Mesothelial cell of epicardium (in vitro differentiated cells): Measurements from ENCODE around the gene WDR70. TPM values are rescaled to one million over a fixed set of nuclear protein-coding genes. Genes with fewer than 3 reads are reported as not detected.

ENCODE experiments used
- DNase-seq, 2 experiments: peaks; one replicate each; pipeline ENCODE4 v3.0.0; 2021; ENCODE audit warnings: low spot score in 2 of 2; ENCODE audit not compliant: unreplicated experiment in 2 of 2
- H3K27ac Mint-ChIP-seq: 2 replicates; pipeline ENCODE4 v1.8.0; 2021; ENCODE audit warnings: mixed read lengths
- H3K27me3 Mint-ChIP-seq: 2 replicates; pipeline ENCODE4 v1.8.0; 2021; ENCODE audit warnings: low read depth, mixed read lengths
- H3K36me3 Mint-ChIP-seq: 2 replicates; pipeline ENCODE4 v1.8.0; 2021; ENCODE audit warnings: mixed read lengths
- H3K4me1 Mint-ChIP-seq: 2 replicates; pipeline ENCODE4 v1.8.0; 2021; ENCODE audit warnings: mixed read lengths
- H3K4me3 Mint-ChIP-seq: 2 replicates; pipeline ENCODE4 v1.8.0; 2021; ENCODE audit warnings: mild to moderate bottlenecking, moderate library complexity, mixed read lengths
- H3K9me3 Mint-ChIP-seq: 2 replicates; pipeline ENCODE4 v1.8.0; 2021; ENCODE audit warnings: mixed read lengths
- CTCF ChIP-seq: fragments of 200-600 bp; sonication (generic); IDR thresholded peaks from one replicate; pipeline ENCODE4 v1.5.0; 2021; ENCODE audit warnings: antibody characterized with exemption; ENCODE audit not compliant: unreplicated experiment
- total RNA-seq: library from RNA; stranded (reverse); gene quantifications from 3 replicates; pipeline ENCODE4 v1.2.1, GENCODE V29; 2021

The WDR70 gene
- total RNA-seq, 1 donor from 2014 or later: 47.8 TPM

- no peak for DNase-seq
- no peak overlapping the region for H3K27ac Mint-ChIP-seq
- H3K27me3 Mint-ChIP-seq: no peaks in the 10 kb centered on the region
- peaks cover 28% of the 10 kb centered on the region for H3K9me3 Mint-ChIP-seq
- peaks cover under 1% of the 10 kb centered on the region for H3K4me1 Mint-ChIP-seq
- no peak overlapping the region for H3K4me3 Mint-ChIP-seq
- no peak for TF ChIP-seq CTCF
- peaks cover 26% of the 10 kb centered on the region for H3K36me3 Mint-ChIP-seq
These were observed 316.5 kb downstream of the WDR70 start for GRCh38 chr5:37695647-37696046.

GRCh38 chr5:37696190-37697021 lies 317.3 kb downstream of the WDR70 start:
- H3K4me1 Mint-ChIP-seq: peaks cover 3% of the 10 kb centered on the region
- H3K27me3 Mint-ChIP-seq: no peaks in the 10 kb centered on the region
- no peak for DNase-seq
- H3K36me3 Mint-ChIP-seq: peaks cover 24% of the 10 kb centered on the region
- H3K4me3 Mint-ChIP-seq: no peak overlapping the region
- H3K9me3 Mint-ChIP-seq: peaks cover 22% of the 10 kb centered on the region
- no peak for TF ChIP-seq CTCF
- H3K27ac Mint-ChIP-seq: no peak overlapping the region

- peaks cover 11% of the 10 kb centered on the region for H3K36me3 Mint-ChIP-seq
- no peak overlapping the region for H3K4me3 Mint-ChIP-seq
- H3K27ac Mint-ChIP-seq: no peak overlapping the region
- H3K4me1 Mint-ChIP-seq: peaks cover 3% of the 10 kb centered on the region
- no peak for DNase-seq
- no peak for TF ChIP-seq CTCF
- no peaks in the 10 kb centered on the region for H3K27me3 Mint-ChIP-seq
- no peaks in the 10 kb centered on the region for H3K9me3 Mint-ChIP-seq
These were observed 322.8 kb downstream of the WDR70 start for GRCh38 chr5:37701868-37702267.

DNA sequence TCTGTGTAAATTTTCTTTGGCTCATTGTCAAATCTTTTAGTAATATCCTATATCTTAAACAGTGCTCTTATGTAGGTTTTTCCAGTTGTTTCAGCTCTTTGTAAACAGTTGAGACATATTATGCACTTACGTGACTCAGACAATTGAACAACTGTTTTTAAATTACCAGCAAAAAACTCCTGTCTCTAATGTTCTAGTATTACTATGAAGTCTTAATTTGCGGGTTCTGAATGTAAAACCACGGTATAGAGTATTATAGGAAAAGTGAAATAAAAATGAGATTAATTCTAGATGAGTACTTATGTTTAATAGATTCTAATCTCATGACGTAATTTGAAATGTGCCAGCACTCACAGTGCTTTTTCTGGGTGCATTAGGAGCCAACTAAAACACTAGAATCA lies 324.7 kb downstream of the WDR70 start:
- TF ChIP-seq CTCF: no peak
- Mint-ChIP-seq H3K27me3 (no peaks in the 10 kb centered on the region), H3K27ac (no peak overlapping the region), H3K36me3 (peaks cover 9% of the 10 kb centered on the region), H3K4me3 (no peak overlapping the region), H3K9me3 (no peaks in the 10 kb centered on the region), H3K4me1 (peaks cover 5% of the 10 kb centered on the region)
- DNase-seq: no peak

- no peak for DNase-seq
- Mint-ChIP-seq H3K4me1 (peaks cover 7% of the 10 kb centered on the region), H3K27ac (no peak overlapping the region), H3K36me3 (peaks cover 7% of the 10 kb centered on the region), H3K9me3 (no peaks in the 10 kb centered on the region), H3K27me3 (no peaks in the 10 kb centered on the region), H3K4me3 (no peak overlapping the region)
- no peak for TF ChIP-seq CTCF
These were observed 325.3 kb downstream of the WDR70 start for GRCh38 chr5:37704406-37704805.
